Thyroid gland (tissue), 4 donors: ENCODE data around the gene ZNF2.

Experiments used
- POLR2A ChIP-seq, 2 donors: fragments of 450-650 bp; IDR thresholded peaks; one replicate each; pipeline ENCODE4 v1.6.1; 2017; ENCODE audit warnings: antibody characterized with exemption in 2 of 2, mild to moderate bottlenecking in 2 of 2, moderate library complexity in 1 of 2
- TF ChIP-seq, protein P1 (sequence below), 6 experiments: fragments of 200-600 bp in 3 of 6; fragments of 450-650 bp in 3 of 6; sonication (generic) in 3 of 6; IDR thresholded peaks; one replicate each; pipeline ENCODE4 v1.5.1; 2016 to 2019; ENCODE audit warnings: antibody characterized with exemption in 6 of 6, mild to moderate bottlenecking in 2 of 6, inconsistent platforms in 1 of 6, moderate library complexity in 1 of 6

DNA sequence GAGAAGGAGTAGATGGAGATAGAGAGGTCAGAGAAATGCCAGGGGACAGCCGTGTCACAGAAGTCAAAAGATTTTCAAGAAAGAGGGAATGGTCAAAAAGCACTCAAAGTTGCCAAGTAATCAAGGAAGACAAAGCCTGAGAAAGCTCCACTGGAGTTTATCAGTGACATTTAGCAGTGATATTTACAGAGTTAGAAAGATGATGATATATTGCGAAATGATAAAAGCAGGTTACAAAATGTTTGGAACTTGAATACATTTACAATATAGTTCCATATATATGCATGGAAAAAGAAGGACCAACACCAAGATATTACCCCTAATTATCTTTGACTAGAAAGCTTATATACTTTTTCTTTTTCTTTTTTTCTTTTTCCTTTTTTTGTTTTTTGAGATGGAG is 20.4 kb downstream of the ZNF2 start:
- TF ChIP-seq POLR2A (IDR thresholded peaks at IDR 0.05): no peak
- TF ChIP-seq, protein P1, sequence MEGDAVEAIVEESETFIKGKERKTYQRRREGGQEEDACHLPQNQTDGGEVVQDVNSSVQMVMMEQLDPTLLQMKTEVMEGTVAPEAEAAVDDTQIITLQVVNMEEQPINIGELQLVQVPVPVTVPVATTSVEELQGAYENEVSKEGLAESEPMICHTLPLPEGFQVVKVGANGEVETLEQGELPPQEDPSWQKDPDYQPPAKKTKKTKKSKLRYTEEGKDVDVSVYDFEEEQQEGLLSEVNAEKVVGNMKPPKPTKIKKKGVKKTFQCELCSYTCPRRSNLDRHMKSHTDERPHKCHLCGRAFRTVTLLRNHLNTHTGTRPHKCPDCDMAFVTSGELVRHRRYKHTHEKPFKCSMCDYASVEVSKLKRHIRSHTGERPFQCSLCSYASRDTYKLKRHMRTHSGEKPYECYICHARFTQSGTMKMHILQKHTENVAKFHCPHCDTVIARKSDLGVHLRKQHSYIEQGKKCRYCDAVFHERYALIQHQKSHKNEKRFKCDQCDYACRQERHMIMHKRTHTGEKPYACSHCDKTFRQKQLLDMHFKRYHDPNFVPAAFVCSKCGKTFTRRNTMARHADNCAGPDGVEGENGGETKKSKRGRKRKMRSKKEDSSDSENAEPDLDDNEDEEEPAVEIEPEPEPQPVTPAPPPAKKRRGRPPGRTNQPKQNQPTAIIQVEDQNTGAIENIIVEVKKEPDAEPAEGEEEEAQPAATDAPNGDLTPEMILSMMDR (IDR thresholded peaks at IDR 0.05): no peak
